ENCODE data around the gene LRRC8D.

- no peak for TF ChIP-seq CTCF (IDR thresholded peaks at IDR 0.05)
- no peak for TF ChIP-seq POLR2A (IDR thresholded peaks at IDR 0.05)
- no peak for TF ChIP-seq POLR2AphosphoS5 (IDR thresholded peaks at IDR 0.05)
These were observed 125.7 kb downstream of the LRRC8D start for GRCh38 chr1:89946532-89946931.

Measured in stomach (tissue), 4 donors.